Tibial nerve (tissue), 4 donors: ENCODE measurements around the gene CFAP299. TPM values are rescaled to one million over a fixed set of nuclear protein-coding genes. Genes with fewer than 3 reads are reported as not detected.

Experiments
- DNase-seq, 2 donors: peaks; one replicate each; pipeline ENCODE4 v3.0.0-alpha.2; 2019; ENCODE audit warnings: low spot score in 2 of 2
- H3K27ac ChIP-seq, 4 donors: fragments of 200-600 bp; sonication (generic) in 3 of 4; one replicate each; pipeline ENCODE4 v1.5.1; 2017 to 2019; ENCODE audit warnings: mild to moderate bottlenecking in 1 of 4
- H3K27me3 ChIP-seq, 2 donors: fragments of 200-600 bp; sonication (generic) in 1 of 2; one replicate each; pipeline versions ENCODE4 v1.5.1 to v1.6.0; 2017 to 2019
- H3K36me3 ChIP-seq, 3 donors: fragments of 200-600 bp; sonication (generic); one replicate each; pipeline ENCODE4 v1.5.1; 2018 to 2019
- H3K4me1 ChIP-seq, 4 donors: fragments of 200-600 bp; sonication (generic) in 3 of 4; one replicate each; pipeline ENCODE4 v1.5.1; 2017 to 2019
- H3K4me3 ChIP-seq, 4 donors: fragments of 200-600 bp; sonication (generic) in 3 of 4; one replicate each; pipeline ENCODE4 v1.5.1; 2017 to 2019; ENCODE audit warnings: mild to moderate bottlenecking in 1 of 4, moderate library complexity in 1 of 4
- H3K9me3 ChIP-seq, 4 donors: fragments of 200-600 bp; sonication (generic) in 3 of 4; one replicate each; pipeline ENCODE4 v1.5.1; 2017 to 2019
- EP300 ChIP-seq, 2 donors: sonication (generic); formaldehyde crosslinking; IDR thresholded peaks; one replicate each; pipeline ENCODE4 v1.6.1; 2017; ENCODE audit warnings: antibody characterized with exemption in 2 of 2, mild to moderate bottlenecking in 1 of 2
- POLR2A ChIP-seq, 2 donors: fragments of 450-650 bp; IDR thresholded peaks; one replicate each; pipeline ENCODE4 v1.6.1; 2017; ENCODE audit warnings: antibody characterized with exemption in 2 of 2, mild to moderate bottlenecking in 2 of 2, moderate library complexity in 2 of 2
- WGBS, 2 donors: methylation state at CpG; one replicate each; pipeline ENCODE4 v1.1.5; 2018; 5-methylcytosine and 5-hydroxymethylcytosine counted together
- total RNA-seq, 4 donors: library from RNA; depleted of rRNA; stranded (reverse); fragments of >200 nt; gene quantifications; one replicate each; pipeline ENCODE4 v1.1.0, GENCODE V29; 2016
- TF ChIP-seq, protein P1 (sequence below), 5 experiments: fragments of 200-600 bp in 3 of 5; fragments of 450-650 bp in 2 of 5; sonication (generic) in 3 of 5; IDR thresholded peaks; one replicate each; pipeline ENCODE4 v1.5.1; 2016 to 2019; ENCODE audit warnings: antibody characterized with exemption in 5 of 5, mild to moderate bottlenecking in 3 of 5, moderate library complexity in 2 of 5

Gene CFAP299
- total RNA-seq, 4 donors from 2014 or later: under 0.01 to 0.87 (median 0.39) TPM; not detected in 1

DNA sequence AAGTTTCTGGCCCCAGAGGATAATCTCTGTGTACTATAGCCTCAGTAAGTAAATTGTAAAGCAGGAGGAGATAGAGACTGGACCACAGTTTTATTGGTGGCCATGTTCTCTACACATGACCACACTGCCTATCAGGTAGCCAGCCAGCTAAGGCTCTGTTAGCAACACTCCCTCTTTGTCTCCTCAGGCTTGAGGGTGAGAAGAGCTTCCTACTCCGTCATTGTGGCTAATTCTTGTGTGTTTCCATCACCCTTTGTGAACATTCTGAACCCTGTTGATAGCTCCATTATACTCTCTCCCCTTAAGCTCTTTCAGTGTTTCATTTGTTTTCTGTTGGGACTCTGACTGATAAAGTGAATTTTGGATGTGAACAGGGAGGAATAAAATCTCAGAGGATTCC is 233.4 kb downstream of the CFAP299 start:
- H3K9me3 ChIP-seq: peaks cover 0 to 2% (median 0%) of the 10 kb centered on the region in 4 donors
- no peaks in the 10 kb centered on the region for H3K36me3 ChIP-seq
- WGBS, 2 donors: 57 to 64% methylated on average over 1 of the region's 1 CpG
- no peak overlapping the region for H3K4me3 ChIP-seq
- no peak overlapping the region for H3K27ac ChIP-seq
- peaks cover 0 to 4% (median 0%) of the 10 kb centered on the region in 4 donors for H3K4me1 ChIP-seq
- TF ChIP-seq EP300 (IDR thresholded peaks at IDR 0.05) (no peak), POLR2A (IDR thresholded peaks at IDR 0.05) (no peak)
- TF ChIP-seq, protein P1, sequence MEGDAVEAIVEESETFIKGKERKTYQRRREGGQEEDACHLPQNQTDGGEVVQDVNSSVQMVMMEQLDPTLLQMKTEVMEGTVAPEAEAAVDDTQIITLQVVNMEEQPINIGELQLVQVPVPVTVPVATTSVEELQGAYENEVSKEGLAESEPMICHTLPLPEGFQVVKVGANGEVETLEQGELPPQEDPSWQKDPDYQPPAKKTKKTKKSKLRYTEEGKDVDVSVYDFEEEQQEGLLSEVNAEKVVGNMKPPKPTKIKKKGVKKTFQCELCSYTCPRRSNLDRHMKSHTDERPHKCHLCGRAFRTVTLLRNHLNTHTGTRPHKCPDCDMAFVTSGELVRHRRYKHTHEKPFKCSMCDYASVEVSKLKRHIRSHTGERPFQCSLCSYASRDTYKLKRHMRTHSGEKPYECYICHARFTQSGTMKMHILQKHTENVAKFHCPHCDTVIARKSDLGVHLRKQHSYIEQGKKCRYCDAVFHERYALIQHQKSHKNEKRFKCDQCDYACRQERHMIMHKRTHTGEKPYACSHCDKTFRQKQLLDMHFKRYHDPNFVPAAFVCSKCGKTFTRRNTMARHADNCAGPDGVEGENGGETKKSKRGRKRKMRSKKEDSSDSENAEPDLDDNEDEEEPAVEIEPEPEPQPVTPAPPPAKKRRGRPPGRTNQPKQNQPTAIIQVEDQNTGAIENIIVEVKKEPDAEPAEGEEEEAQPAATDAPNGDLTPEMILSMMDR (IDR thresholded peaks at IDR 0.05): no peak
- H3K27me3 ChIP-seq: no peaks in the 10 kb centered on the region
- no peak for DNase-seq

DNA sequence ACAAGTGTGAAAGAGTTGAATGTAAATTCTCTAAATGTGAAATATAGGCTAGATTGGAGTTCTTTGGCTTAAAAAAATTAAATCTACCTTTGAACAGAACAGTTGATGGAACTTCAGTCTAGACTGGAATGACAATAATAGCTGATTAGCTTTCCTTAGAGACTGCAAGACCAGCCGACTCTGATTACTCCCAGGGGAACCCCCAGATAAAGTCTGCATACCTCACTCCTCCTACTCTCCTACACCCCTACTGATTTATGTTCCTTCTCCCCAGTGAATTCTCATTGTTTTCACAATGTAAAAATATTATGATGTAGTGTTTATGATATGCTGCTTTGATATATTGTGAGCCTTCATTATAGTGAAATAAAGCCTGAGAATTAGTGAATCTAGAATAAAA is 241.3 kb downstream of the CFAP299 start:
- H3K27ac ChIP-seq: no peak overlapping the region
- no peaks in the 10 kb centered on the region for H3K36me3 ChIP-seq
- no peaks in the 10 kb centered on the region for H3K4me1 ChIP-seq
- 15 to 18% methylated on average over 1 of the region's 1 CpG for WGBS, 2 donors
- no peak for TF ChIP-seq POLR2A (IDR thresholded peaks at IDR 0.05)
- TF ChIP-seq, protein P1 (IDR thresholded peaks at IDR 0.05): no peak
- no peak for TF ChIP-seq EP300 (IDR thresholded peaks at IDR 0.05)
- no peak for DNase-seq
- H3K4me3 ChIP-seq: no peak overlapping the region
- no peaks in the 10 kb centered on the region for H3K27me3 ChIP-seq
- H3K9me3 ChIP-seq: peaks cover 0 to 2% (median 0%) of the 10 kb centered on the region in 4 donors

DNA sequence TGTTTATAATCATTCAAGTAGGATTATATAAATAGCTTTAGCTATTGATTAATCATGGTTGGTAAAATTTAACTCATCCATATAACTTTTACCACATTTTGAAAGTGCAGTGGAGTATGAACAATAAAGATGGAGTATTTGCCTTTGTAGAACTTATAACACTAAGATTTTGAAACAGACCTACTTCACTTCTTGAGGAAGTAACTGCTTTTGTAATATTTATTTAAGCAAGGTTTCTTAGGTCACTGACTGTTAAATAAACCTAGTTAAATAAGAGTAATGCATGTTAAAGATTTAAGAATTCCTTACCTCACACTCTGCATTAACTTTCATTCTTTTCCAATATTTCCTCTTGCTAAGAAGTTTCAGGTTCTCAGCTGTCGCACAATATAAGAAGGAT is 242.5 kb downstream of the CFAP299 start:
- no peak for DNase-seq
- no peaks in the 10 kb centered on the region for H3K27me3 ChIP-seq
- TF ChIP-seq EP300 (IDR thresholded peaks at IDR 0.05): no peak
- TF ChIP-seq, protein P1 (IDR thresholded peaks at IDR 0.05): no peak
- TF ChIP-seq POLR2A (IDR thresholded peaks at IDR 0.05): no peak
- H3K27ac ChIP-seq: no peak overlapping the region
- H3K9me3 ChIP-seq: peaks cover 0 to 2% (median 0%) of the 10 kb centered on the region in 4 donors
- H3K4me1 ChIP-seq: no peaks in the 10 kb centered on the region
- 88 to 90% methylated on average over 1 of the region's 1 CpG for WGBS, 2 donors
- H3K36me3 ChIP-seq: no peaks in the 10 kb centered on the region
- H3K4me3 ChIP-seq: no peak overlapping the region

DNA sequence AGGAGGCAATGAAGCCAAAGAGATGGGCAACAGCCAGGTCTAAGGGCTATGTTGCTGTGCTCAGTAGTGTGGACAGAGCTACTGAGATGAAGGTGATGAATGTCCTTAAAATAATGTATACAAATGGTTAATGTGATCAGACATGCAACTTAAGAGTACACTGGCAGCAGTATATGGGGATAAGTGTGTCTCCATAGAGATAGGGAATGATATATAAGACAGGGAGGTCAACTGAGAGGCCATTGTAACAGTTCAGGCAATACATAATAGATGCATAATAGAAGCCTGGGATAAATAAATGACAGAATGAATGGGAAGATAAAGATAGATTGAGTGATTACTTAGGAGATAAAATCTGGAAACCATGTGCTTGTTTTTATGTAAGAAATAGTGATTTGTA is 250.0 kb downstream of the CFAP299 start:
- Histone ChIP-seq H3K4me3 (no peak overlapping the region), H3K36me3 (no peaks in the 10 kb centered on the region), H3K27me3 (no peaks in the 10 kb centered on the region), H3K4me1 (no peaks in the 10 kb centered on the region), H3K27ac (no peak overlapping the region), H3K9me3 (no peaks in the 10 kb centered on the region)
- DNase-seq: no peak
- TF ChIP-seq, protein P1 (IDR thresholded peaks at IDR 0.05): no peak
- TF ChIP-seq EP300 (IDR thresholded peaks at IDR 0.05) (no peak), POLR2A (IDR thresholded peaks at IDR 0.05) (no peak)

DNA sequence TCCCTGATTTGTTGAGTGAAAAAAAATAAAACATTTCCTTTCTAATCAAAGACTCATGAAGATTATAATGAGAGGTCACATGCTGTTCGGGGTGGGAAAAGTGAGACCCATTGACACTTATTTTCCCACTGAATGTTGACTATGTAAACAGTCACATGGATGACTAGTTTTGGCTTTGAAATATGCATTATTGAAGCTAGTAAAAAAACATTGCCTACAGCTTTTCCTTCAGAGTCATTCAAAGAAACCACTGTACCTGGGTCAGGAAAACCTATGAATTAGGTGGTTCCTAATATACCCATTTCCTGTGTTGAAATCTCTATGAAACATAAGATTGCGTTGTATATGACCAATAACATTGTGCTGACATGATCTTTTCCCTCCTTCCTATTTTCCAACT is 251.2 kb downstream of the CFAP299 start:
- DNase-seq: no peak
- H3K36me3 ChIP-seq: no peaks in the 10 kb centered on the region
- TF ChIP-seq, protein P1 (IDR thresholded peaks at IDR 0.05): no peak
- TF ChIP-seq EP300 (IDR thresholded peaks at IDR 0.05) (no peak), POLR2A (IDR thresholded peaks at IDR 0.05) (no peak)
- H3K4me3 ChIP-seq: no peak overlapping the region
- H3K9me3 ChIP-seq: no peaks in the 10 kb centered on the region
- 78 to 79% methylated on average over 2 of the region's 2 CpGs for WGBS, 2 donors
- H3K27me3 ChIP-seq: no peaks in the 10 kb centered on the region
- H3K4me1 ChIP-seq: no peaks in the 10 kb centered on the region
- H3K27ac ChIP-seq: no peak overlapping the region
